ENCODE data around the gene PARVA.

DNA sequence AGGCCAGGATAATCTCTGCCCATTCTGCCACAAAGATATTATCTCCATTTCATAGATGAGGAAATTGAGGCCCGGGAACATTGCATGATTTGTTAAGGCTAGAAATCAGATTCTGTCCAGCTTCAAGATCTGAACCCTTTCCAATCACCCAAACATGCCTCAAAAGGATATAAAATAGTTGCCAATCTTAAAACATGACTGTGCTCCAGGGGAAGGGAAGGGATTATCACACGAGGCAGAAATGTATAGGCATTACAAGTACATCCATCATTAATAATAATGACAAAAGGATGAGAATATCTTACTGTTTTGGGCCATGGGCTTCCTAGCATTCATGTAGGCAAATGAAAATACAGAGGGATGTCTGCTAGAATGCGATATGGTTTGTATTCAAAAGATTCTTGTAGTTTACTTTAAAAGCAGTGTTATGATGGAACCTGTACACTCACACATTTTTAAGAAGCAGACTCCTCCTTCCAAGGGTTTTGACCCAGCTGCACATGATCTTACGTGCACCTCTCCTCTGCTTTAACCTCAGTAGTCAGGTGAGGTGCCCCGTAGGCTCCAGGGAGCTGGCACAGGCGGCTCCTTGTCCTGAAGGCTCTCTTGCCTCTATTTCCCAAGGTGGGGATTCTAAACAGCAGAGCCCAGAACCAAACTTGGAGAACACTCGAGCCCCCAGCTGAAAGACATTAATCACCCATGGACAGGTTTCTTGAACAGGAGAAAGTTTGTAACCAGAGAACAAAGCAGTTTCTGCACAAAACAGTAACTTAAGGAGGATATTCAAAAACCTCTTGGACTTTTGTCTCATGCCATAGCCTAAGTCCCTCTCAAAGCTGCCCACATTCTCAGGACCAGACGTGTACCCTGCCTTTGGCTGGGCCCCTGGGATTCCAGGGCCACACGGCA, 36.0 kb downstream of the PARVA start:
- TF ChIP-seq, protein P1, sequence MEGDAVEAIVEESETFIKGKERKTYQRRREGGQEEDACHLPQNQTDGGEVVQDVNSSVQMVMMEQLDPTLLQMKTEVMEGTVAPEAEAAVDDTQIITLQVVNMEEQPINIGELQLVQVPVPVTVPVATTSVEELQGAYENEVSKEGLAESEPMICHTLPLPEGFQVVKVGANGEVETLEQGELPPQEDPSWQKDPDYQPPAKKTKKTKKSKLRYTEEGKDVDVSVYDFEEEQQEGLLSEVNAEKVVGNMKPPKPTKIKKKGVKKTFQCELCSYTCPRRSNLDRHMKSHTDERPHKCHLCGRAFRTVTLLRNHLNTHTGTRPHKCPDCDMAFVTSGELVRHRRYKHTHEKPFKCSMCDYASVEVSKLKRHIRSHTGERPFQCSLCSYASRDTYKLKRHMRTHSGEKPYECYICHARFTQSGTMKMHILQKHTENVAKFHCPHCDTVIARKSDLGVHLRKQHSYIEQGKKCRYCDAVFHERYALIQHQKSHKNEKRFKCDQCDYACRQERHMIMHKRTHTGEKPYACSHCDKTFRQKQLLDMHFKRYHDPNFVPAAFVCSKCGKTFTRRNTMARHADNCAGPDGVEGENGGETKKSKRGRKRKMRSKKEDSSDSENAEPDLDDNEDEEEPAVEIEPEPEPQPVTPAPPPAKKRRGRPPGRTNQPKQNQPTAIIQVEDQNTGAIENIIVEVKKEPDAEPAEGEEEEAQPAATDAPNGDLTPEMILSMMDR (IDR thresholded peaks at IDR 0.05): peak in 1 of 3 experiments; percentile 10
- TF ChIP-seq POLR2A (IDR thresholded peaks at IDR 0.05; ENCODE audit: low read depth) (no peak), EP300 (IDR thresholded peaks at IDR 0.05) (no peak)

Data from esophagus muscularis mucosa (tissue), 4 donors.